NOMO-1 (cell line): Measurements from ENCODE around the gene SLC29A1.

ENCODE experiments used
- DNase-seq, 2 experiments: peaks; one replicate each; lab custom pipeline; 2025; ENCODE audit not compliant: unreplicated experiment in 2 of 2; lab: John Stamatoyannopoulos, UW

Gene SLC29A1

DNA sequence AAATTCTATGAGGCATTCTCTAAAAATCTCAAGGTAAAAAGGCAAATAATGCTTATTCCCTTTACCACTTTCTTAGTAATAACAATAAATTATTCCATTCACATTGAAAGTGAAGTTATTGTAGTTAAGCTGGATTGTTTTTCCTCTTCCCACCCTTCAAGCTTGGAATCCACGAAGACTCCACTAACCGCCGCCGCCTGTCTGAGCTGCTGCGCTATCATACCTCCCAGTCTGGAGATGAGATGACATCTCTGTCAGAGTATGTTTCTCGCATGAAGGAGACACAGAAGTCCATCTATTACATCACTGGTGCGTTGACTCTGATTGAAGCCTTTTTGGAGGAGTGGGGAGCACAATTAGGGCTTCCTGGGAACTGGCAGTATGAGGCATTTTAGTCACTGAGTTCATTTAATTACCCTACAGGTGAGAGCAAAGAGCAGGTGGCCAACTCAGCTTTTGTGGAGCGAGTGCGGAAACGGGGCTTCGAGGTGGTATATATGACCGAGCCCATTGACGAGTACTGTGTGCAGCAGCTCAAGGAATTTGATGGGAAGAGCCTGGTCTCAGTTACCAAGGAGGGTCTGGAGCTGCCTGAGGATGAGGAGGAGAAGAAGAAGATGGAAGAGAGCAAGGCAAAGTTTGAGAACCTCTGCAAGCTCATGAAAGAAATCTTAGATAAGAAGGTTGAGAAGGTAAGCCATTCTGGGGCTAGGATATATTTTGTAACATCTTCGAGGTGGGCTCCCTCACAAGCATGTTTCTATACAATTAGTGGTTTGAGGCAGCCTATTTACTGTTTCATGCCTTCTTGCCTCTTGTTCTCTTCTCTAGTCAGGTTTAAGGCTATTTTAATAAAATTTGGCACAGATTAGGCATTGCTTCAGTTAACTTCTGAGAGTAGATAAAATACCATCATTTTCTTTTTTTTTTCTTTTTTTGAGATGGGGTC lies 28.5 kb downstream of the SLC29A1 start:
- no peak for DNase-seq

DNA sequence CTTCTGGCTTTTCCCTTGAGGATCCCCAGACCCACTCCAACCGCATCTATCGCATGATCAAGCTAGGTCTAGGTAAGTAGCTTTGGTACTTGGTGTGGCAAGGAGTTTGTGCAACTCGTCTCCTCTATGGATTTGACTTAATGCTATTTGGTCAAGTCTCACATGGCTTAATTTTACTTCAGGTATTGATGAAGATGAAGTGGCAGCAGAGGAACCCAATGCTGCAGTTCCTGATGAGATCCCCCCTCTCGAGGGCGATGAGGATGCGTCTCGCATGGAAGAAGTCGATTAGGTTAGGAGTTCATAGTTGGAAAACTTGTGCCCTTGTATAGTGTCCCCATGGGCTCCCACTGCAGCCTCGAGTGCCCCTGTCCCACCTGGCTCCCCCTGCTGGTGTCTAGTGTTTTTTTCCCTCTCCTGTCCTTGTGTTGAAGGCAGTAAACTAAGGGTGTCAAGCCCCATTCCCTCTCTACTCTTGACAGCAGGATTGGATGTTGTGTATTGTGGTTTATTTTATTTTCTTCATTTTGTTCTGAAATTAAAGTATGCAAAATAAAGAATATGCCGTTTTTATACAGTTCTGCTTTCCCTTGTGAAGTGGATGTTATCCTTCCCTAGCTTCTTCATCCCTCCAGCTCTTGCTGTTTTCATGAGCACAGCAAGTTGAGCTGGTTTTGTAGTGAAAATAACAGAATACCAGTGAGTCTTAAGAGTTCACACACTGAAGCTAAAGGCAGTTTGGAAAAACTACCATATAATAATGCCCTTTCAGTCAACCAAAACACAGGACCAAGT lies 30.1 kb downstream of the SLC29A1 start:
- peak; percentile 14 to 17 for DNase-seq

- no peak for DNase-seq
Observed at GRCh38 chr6:44254191-44255104, 31.1 kb downstream of the SLC29A1 start.

DNA sequence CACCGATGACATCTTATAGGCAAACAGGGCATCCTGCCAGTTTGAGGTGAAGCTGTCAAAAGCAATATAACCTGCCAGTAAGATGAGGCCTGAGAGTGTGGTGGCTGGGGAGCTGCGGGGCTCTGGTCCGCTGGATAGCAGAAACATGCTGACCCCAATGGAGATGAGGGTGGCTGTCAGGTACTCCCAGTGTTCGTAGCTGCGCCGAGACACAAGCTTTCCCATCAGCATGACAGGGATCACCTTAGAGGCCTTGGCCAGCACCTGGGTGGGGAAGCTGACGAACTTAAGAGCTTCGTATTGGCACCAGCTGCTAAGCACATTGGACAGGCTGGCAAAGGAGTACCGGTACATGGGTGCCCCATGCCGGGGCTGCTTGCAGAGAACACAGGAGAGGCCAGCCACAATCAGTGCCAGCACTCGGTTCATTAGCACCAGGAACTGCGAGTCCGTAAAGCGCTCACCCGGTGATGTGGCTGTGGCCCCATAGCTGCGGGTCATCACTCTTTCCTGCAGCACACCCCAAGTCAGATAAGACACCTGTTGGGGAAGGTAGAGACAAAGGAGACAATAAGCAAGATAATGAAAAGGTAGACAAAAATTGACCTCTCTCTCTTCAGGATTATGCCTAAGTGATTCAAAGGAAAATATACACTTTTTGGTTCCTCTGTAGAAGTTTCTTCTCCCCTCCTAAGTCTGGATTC lies 31.9 kb downstream of the SLC29A1 start:
- no peak for DNase-seq

- no peak for DNase-seq
Observed at GRCh38 chr6:44255871-44256774, 32.7 kb downstream of the SLC29A1 start.

DNA sequence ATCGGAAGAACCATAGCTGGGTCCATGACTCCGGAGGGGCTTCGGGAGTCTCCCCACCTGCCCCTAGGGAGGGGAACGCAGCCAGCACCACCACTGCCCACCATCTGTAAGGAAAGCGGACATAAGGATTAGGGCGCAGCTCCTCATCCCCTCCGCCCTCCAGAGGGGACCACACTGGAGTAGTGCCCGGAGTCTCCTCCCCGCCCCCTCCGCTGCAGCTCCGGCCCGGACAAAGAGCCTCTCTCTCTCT lies 33.3 kb downstream of the SLC29A1 start:
- peak in 1 of 2 experiments; percentile 14 for DNase-seq

DNA sequence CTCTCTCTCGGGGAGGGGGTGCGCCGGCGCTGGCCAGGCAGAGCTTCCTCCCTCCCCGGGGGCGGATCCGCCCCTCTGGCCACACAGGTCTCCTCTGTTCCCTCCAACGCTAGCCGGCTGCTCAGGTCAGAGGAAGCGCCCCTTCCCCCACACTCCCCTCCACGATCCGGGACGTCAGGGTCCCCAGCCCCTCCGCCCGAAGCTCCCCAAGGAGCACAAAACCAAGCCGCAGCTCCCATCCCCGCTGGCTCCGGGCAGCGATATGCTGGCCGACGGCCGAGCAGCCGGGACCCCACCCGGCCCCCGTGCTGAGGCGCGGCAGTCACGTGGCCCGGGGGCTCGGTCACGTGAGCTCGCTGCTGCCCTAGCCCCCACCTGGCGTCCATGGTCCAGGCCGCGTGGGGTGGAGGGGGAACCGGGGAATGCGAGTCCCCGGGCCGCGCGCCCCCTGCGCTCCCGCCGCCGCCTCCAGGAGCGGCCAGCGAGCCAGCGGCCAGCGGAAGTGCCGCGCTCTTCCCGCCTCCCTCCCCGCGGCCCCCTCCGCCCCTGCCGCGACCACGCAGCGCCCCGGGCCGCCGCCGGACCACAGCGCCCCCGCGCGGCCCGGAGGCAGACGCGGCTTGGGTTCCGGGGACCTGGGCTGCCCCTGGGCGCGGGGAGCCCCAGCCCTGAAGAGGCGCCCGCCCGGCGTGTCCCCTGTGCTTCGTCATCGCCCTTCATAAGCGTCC lies 33.8 kb downstream of the SLC29A1 start, which contains the start of gene SLC35B2:
Gene SLC35B2 (minus strand): TSS at position 504 of the 728 bp plus-strand sequence. CDS start 118 bp downstream, at position 386.
- DNase-seq: peak; percentile 59 to 77

DNA sequence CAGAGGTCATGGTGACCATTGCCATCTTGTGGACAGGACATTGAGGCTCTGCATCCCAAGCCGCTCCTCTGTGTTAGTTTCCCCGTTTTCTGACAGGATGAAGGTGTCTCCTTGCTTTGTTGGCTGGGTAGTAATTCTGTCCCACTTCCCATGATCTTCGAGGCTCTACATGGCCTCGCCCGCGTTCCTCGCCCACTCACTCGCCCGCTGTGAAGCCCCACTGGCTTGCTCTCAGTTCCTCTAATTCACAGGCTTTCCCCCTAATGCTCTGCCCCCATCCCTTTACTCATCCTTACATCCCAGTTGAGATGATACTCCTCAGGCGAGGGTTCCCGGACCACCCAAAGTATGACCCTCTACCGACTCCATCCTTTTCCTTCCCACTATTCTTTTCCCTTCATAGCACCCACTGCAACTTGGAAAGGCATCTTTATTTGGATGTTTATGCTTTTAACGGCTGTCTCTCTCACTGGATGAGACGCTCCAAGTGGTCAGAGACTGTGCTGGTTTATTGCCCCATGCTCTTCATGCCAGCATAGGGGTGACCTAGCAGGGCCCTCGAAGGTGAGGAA lies 34.4 kb downstream of the SLC29A1 start:
- DNase-seq: no peak

DNA sequence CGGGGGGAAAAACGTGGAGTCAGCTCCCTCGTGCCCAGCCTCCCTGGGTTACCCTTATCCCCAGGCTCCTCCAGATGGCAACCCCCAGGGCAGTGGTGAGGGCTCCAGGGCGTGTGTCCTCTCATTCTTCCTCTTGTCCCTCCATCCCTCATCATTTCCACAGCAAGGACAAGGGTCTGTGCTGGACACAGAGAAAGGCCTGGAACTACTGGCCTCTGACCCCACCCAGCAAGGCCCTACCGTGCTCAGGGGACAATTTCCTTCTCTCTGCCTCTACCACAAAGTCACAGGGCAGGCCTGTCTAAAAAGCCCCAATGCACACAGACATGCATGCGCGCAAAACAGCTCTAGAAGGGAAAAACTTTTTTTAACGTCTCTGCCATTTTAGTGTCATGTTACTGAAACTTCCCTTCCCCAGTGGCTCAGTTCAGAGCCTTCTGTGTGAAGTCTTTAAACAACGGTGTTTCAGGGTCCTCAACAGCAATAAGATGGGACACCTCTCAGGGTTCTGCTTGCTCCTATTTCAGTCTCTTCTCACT lies 35.0 kb downstream of the SLC29A1 start:
- DNase-seq: no peak

DNA sequence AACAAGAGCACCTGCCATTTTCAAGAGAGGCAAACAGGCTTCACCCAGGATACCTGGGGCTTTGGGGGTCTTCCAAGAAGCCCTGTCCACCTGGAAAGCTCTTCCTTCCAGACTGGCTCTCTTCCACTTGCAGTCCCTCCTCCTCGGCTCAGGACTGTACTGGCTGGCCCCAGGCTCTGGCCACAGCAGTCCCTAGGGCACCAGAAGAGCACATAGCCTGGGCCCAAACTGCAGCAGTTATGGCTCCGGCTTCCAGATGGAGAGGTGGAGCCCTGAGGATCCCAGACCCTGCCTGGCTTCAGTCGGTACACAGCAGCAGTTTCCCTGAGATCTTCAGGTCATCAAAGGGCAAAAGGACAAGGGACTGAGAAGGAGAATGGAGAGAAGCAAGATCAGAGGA lies 35.5 kb downstream of the SLC29A1 start:
- DNase-seq: no peak

- no peak for DNase-seq
Observed at GRCh38 chr6:44260011-44260410, 36.6 kb downstream of the SLC29A1 start.

- DNase-seq: no peak
Observed at GRCh38 chr6:44260451-44261297, 37.3 kb downstream of the SLC29A1 start.

GRCh38 chr6:44261581-44261980 lies 38.2 kb downstream of the SLC29A1 start:
- DNase-seq: no peak

- no peak for DNase-seq
Observed at GRCh38 chr6:44262467-44263353, 39.3 kb downstream of the SLC29A1 start.

DNA sequence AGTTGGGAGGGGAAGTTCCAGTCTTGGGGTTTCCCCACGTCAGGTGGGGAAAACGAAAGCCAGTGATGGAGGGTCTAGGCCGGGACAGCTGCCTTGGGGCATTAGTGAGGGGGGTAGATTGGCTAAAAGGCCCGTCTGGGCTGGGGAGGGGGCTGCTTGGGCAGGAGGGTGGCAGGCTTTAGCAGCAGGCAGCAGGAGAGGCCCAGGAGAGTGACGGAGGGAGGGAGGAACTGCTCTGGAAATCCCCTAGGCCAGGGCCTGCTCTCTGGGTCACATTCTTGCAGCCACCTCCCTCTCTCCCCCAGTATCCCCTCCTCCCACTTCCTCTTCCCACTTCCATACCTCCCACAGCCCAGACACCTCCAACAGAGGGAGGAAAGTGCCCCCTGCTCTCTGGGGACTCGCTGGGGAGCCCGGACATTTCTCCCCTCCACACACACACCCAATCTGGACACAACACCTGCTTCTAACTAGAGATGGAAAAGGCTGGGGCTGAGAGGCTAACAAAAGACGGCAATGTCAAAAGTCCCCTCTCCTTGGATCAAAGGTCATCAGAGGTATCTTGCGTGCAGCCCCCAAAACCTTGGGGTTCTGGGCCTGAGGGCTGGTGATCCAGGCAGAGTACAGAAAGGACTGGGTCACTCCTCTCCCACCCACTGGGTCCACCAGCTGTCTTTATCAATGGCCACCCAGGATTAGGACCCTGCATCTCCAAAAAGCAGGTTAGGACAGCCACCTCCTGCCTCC lies 40.1 kb downstream of the SLC29A1 start:
- DNase-seq: peak in 1 of 2 experiments; percentile 10
